Prostate gland (tissue), 2 donors: Measurements from ENCODE around the gene MGAT4A. TPM values are rescaled to one million over a fixed set of nuclear protein-coding genes. Genes with fewer than 3 reads are reported as not detected.
A peak's percentile ranks its signal among the peaks of the same experiment; 100 is the strongest.
"Not testable (repeated sequence)": the region's sequence is repeated elsewhere in the genome, so short reads cannot be mapped to it uniquely, and the experiment has no call there.

Experiments
- DNase-seq: peaks from one replicate; pipeline ENCODE4 v3.0.0-alpha.2; 2019; ENCODE audit warnings: low spot score
- H3K27ac ChIP-seq, 2 donors: fragments of 200-600 bp; sonication (generic); 2 replicates each; pipeline ENCODE4 v1.5.1; 2017 to 2019
- H3K27me3 ChIP-seq: fragments of 200-600 bp; sonication (generic); replicated peaks from 2 replicates; pipeline ENCODE4 v1.5.1; 2019; ENCODE audit not compliant: insufficient read depth
- H3K36me3 ChIP-seq, 2 donors: fragments of 200-600 bp; sonication (generic); 1 replicate in 1 of 2; 2 replicates in 1 of 2; pipeline versions ENCODE4 v1.5.1 to v1.8.1; 2017 to 2019
- H3K4me1 ChIP-seq: fragments of 200-600 bp; sonication (generic); replicated peaks from 2 replicates; pipeline ENCODE4 v1.5.1; 2019
- H3K4me3 ChIP-seq, 2 donors: fragments of 200-600 bp; sonication (generic); 2 replicates each; pipeline ENCODE4 v1.5.1; 2017 to 2019
- H3K9me3 ChIP-seq: fragments of 200-600 bp; sonication (generic); 2 replicates; pipeline ENCODE4 v1.5.1; 2017
- POLR2A ChIP-seq: fragments of 450-650 bp; IDR thresholded peaks from one replicate; pipeline ENCODE4 v1.6.1; 2016; ENCODE audit warnings: antibody characterized with exemption, mild to moderate bottlenecking
- POLR2AphosphoS5 ChIP-seq: sonication (generic); formaldehyde crosslinking; IDR thresholded peaks from one replicate; pipeline ENCODE4 v1.6.1; 2017; ENCODE audit warnings: antibody characterized with exemption
- WGBS: methylation state at CpG from one replicate; pipeline ENCODE4 v1.1.5; 2018; 5-methylcytosine and 5-hydroxymethylcytosine counted together
- intact Hi-C: fragments of 100-400 bp; cut with DNase I; formaldehyde crosslinking; loops from one replicate; pipeline ENCODE4 v1.14.2; 2022
- total RNA-seq, 2 donors: library from RNA; depleted of rRNA; stranded (reverse); fragments of >200 nt; gene quantifications; one replicate each; pipeline ENCODE4 v1.1.0, GENCODE V29; 2016
- TF ChIP-seq, protein P1 (sequence below), 4 experiments: fragments of 200-600 bp in 2 of 4; fragments of 450-650 bp in 2 of 4; sonication (generic) in 2 of 4; IDR thresholded peaks; 1 replicate in 3 of 4; 2 replicates in 1 of 4; pipeline ENCODE4 v1.5.1; 2016 to 2019; ENCODE audit warnings: antibody characterized with exemption in 4 of 4, mild to moderate bottlenecking in 2 of 4, moderate library complexity in 2 of 4

The MGAT4A gene
- total RNA-seq, 2 donors from 2014 or later = 14.0 to 20.4 TPM

DNA sequence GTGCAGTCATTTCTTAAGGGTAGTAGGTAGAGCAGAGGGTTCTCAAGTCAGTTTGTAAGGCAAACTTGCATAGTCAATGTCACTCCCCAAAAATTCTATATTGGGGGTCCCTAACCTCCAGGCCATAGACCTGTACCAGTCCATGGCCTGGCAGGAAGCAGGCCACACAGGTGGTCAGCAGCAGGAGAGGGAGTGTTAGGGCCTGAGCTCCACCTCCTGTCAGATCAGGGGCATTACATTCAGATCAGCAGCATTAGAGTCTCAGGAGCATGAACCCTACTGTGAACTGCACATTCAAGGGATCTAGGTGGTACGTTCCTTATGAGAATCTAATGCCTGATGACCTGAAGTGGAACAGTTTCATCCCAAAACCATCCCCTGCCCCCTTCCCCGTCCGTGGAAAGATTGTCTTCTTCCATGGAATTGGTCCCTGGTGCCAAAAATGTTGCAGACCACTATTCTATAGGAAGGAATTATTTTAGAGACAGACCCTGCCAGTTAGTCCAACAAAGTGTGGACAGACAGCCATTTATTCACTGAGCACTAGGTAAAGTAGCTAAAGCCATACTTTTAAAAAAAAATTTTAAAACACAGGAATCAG lies 129.3 kb downstream of the MGAT4A start:
- Histone ChIP-seq H3K4me3 (no peak overlapping the region), H3K9me3 (no peaks in the 10 kb centered on the region), H3K27ac (no peak overlapping the region), H3K36me3 (no peaks in the 10 kb centered on the region), H3K27me3 (no peaks in the 10 kb centered on the region), H3K4me1 (no peaks in the 10 kb centered on the region)
- DNase-seq = no peak
- intact Hi-C loops = no loop called here
- WGBS = 86% methylated on average over 3 of the region's 3 CpGs
- TF ChIP-seq POLR2A = no peak
- TF ChIP-seq, protein P1, sequence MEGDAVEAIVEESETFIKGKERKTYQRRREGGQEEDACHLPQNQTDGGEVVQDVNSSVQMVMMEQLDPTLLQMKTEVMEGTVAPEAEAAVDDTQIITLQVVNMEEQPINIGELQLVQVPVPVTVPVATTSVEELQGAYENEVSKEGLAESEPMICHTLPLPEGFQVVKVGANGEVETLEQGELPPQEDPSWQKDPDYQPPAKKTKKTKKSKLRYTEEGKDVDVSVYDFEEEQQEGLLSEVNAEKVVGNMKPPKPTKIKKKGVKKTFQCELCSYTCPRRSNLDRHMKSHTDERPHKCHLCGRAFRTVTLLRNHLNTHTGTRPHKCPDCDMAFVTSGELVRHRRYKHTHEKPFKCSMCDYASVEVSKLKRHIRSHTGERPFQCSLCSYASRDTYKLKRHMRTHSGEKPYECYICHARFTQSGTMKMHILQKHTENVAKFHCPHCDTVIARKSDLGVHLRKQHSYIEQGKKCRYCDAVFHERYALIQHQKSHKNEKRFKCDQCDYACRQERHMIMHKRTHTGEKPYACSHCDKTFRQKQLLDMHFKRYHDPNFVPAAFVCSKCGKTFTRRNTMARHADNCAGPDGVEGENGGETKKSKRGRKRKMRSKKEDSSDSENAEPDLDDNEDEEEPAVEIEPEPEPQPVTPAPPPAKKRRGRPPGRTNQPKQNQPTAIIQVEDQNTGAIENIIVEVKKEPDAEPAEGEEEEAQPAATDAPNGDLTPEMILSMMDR (IDR thresholded peaks at IDR 0.05) = peak in 3 of 4 experiments; percentile 14 to 55 (median 42)

DNA sequence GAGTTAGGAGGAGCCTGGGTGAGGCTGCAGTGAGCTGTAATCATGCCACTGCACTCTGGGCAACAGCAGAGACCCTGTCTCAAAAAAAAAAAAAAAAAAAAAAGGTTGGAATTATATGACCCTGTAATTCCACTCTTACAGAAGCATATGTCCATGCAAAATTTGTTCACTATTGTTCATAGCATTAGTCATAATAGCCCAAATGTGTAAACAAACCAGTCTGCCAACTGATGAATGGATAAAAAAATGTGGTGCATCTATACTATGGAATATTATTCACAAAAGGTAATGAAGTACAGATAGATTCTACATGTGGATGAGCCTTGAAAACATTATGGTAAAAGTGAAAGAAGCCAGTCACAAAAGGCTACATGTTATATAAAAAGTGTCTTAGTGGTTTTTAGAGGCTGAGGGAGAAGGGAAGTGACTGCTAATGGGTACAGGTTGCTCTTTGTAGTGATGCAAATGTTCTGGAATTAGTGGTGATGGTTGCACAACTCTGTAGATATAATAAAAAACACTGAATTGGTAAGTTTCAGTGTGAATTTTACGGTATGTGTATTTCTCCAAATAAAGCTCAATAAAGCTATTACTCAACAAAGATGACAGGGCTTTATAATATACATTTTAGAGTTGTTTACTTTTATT lies 132.0 kb downstream of the MGAT4A start:
- no peak for DNase-seq
- Histone ChIP-seq H3K27ac (no peak overlapping the region), H3K4me1 (no peaks in the 10 kb centered on the region), H3K9me3 (no peaks in the 10 kb centered on the region), H3K36me3 (no peaks in the 10 kb centered on the region), H3K4me3 (no peak overlapping the region), H3K27me3 (no peaks in the 10 kb centered on the region)
- intact Hi-C loops = no loop called here
- TF ChIP-seq POLR2A (no peak), POLR2AphosphoS5 (no peak)
- TF ChIP-seq, protein P1 (IDR thresholded peaks at IDR 0.05) = no peak
- 89% methylated on average over 1 of the region's 1 CpG for WGBS

DNA sequence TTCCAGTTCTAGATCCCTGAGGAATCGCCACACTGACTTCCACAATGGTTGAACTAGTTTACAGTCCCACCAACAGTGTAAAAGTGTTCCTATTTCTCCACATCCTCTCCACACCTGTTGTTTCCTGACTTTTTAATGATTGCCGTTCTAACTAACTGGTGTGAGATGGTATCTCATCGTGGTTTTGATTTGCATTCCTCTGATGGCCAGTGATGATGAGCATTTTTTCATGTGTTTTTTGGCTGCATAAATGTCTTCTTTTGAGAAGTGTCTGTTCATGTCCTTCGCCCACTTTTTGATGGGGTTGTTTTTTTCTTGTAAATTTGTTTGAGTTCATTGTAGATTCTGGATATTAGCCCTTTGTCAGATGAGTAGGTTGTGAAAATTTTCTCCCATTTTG lies 136.3 kb downstream of the MGAT4A start:
- intact Hi-C loops = not testable (repeated sequence)
- 90% methylated on average over 4 of the region's 4 CpGs for WGBS

DNA sequence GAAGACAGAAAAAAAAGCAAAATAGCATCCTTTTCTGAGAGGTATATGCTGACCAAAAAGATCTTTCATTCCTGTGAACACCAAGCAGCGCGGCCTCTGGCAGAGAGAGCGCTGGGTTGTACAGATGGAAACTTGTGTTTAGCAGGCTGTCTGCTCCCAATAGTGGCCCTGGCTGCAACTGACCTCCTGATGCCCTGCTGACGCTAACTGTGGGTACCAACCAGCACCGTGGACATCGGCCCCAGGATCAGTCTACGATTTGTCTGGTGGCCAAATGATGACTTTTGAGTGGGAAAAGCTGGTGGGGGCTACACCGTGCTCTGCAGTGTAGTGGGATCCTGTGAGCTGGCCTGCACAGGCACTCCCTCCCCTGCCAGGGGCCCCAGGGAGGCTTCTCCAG lies 138.4 kb downstream of the MGAT4A start:
- no peak for TF ChIP-seq POLR2A
- DNase-seq = no peak
- H3K4me3 ChIP-seq = no peak overlapping the region
- no peaks in the 10 kb centered on the region for H3K4me1 ChIP-seq
- no peaks in the 10 kb centered on the region for H3K36me3 ChIP-seq
- 97% methylated on average over 8 of the region's 8 CpGs for WGBS
- no peaks in the 10 kb centered on the region for H3K9me3 ChIP-seq
- intact Hi-C loops = no loop called here
- no peaks in the 10 kb centered on the region for H3K27me3 ChIP-seq
- H3K27ac ChIP-seq = no peak overlapping the region

More for the DNA sequence above, 136.3 kb downstream of the MGAT4A start:
- H3K9me3 ChIP-seq, H3K4me3 ChIP-seq, H3K36me3 ChIP-seq, DNase-seq, H3K27ac ChIP-seq, H3K4me1 ChIP-seq, H3K27me3 ChIP-seq: not testable (repeated sequence)

DNA sequence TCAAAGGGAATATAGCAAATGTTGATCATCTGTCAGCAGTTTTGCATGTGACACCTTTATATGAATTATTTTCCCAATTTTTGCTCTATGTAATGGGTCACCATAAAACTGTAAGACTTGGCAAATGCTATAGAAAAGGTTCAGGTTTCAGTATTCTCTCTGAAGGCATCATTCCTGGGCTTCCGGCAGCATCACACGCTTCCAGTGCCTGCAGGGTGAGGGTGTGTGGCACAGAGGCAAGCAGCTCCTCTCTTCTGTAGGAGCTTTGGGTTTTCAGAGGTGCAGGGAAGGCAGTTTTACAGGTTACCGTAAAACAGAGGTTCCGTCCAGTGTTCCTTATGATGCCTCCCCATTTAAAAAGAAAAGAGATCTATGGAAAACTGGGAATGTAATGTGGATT lies 141.4 kb downstream of the MGAT4A start:
- Histone ChIP-seq H3K4me1 (no peaks in the 10 kb centered on the region), H3K4me3 (no peak overlapping the region), H3K27ac (no peak overlapping the region), H3K9me3 (no peaks in the 10 kb centered on the region), H3K36me3 (no peaks in the 10 kb centered on the region), H3K27me3 (no peaks in the 10 kb centered on the region)
- DNase-seq = no peak
- intact Hi-C loops = no loop called here
- TF ChIP-seq, protein P1 (IDR thresholded peaks at IDR 0.05) = no peak
- no peak for TF ChIP-seq POLR2AphosphoS5
- TF ChIP-seq POLR2A = no peak
- 88% methylated on average over 4 of the region's 4 CpGs for WGBS

DNA sequence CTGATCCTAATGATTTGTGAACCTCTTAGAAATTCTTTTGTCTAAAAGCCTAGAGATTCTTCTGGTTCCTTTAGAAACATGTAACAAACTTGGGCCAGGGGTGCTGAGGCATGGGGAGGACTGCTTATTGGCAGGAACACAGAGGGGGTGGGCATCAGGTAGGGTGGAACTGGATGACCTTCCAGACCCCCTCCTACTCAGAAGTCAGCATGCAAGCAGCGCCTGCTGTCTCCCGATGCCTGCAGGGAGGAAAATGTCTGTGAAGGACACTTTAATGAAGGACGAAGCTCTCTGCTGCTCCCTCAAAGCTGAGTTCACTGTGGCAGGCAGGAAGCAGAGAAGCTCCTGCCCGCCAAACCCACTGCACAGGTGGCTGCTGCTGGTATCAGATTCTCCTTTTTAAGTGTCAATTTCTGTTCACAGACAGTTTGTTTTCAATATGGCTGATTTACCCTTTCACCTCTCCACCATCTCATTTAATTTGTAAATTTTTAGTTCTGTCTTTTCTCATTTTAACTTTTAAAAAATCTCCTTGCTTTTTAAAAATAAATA lies 142.0 kb downstream of the MGAT4A start:
- Histone ChIP-seq H3K27me3 (no peaks in the 10 kb centered on the region), H3K9me3 (no peaks in the 10 kb centered on the region), H3K27ac (no peak overlapping the region), H3K36me3 (no peaks in the 10 kb centered on the region), H3K4me3 (no peak overlapping the region), H3K4me1 (no peaks in the 10 kb centered on the region)
- intact Hi-C loops = no loop called here
- TF ChIP-seq POLR2A (no peak), POLR2AphosphoS5 (no peak)
- TF ChIP-seq, protein P1 (IDR thresholded peaks at IDR 0.05) = no peak
- DNase-seq = no peak
- 53% methylated on average over 4 of the region's 4 CpGs for WGBS
